Sigmoid colon (tissue), 7 donors: ENCODE results near the gene DPYSL3. TPM values are rescaled to one million over a fixed set of nuclear protein-coding genes. Genes with fewer than 3 reads are reported as not detected.
A peak's percentile ranks its signal among the peaks of the same experiment; 100 is the strongest.

Experiments
- DNase-seq: peaks from one replicate; pipeline ENCODE4 v3.0.0-alpha.2; 2019
- H3K27ac ChIP-seq, 4 donors: fragments of 200-600 bp; sonication (generic); one replicate each; pipeline ENCODE4 v1.5.1; 2016 to 2019; ENCODE audit warnings: mild to moderate bottlenecking in 1 of 4
- H3K27me3 ChIP-seq, 3 donors: fragments of 200-600 bp; sonication (generic); one replicate each; pipeline ENCODE4 v1.5.1; 2019; ENCODE audit warnings: mild to moderate bottlenecking in 1 of 3
- H3K36me3 ChIP-seq, 4 donors: fragments of 200-600 bp; sonication (generic); one replicate each; pipeline ENCODE4 v1.5.1; 2016 to 2019
- H3K4me1 ChIP-seq, 4 donors: fragments of 200-600 bp; sonication (generic); one replicate each; pipeline ENCODE4 v1.5.1; 2017 to 2019
- H3K4me3 ChIP-seq, 4 donors: fragments of 200-600 bp; sonication (generic); one replicate each; pipeline ENCODE4 v1.5.1; 2017 to 2019; ENCODE audit warnings: mild to moderate bottlenecking in 2 of 4, moderate library complexity in 1 of 4
- H3K9me3 ChIP-seq, 4 donors: fragments of 200-600 bp in 3 of 4; sonication (generic) in 3 of 4; one replicate each; pipeline versions ENCODE4 v1.5.1 to v1.6.1; 2013 to 2019
- EP300 ChIP-seq, 4 donors: sonication (generic); formaldehyde crosslinking; IDR thresholded peaks; one replicate each; pipeline ENCODE4 v1.6.1; 2017; ENCODE audit warnings: antibody characterized with exemption in 4 of 4
- POLR2A ChIP-seq, 2 donors: fragments of 450-650 bp; IDR thresholded peaks; one replicate each; pipeline ENCODE4 v1.6.1; 2016; ENCODE audit warnings: antibody characterized with exemption in 2 of 2, mild to moderate bottlenecking in 2 of 2, moderate library complexity in 2 of 2
- POLR2AphosphoS5 ChIP-seq, 4 donors: sonication (generic); formaldehyde crosslinking; IDR thresholded peaks; one replicate each; pipeline ENCODE4 v1.6.1; 2017; ENCODE audit warnings: antibody characterized with exemption in 4 of 4
- WGBS, 2 donors: extraction: QIAGEN DNeasy Blood & Tissue Kit; methylation state at CpG; one replicate each; pipeline ENCODE4 v1.1.7; 2013; 5-methylcytosine and 5-hydroxymethylcytosine counted together
- intact Hi-C: fragments of 100-400 bp; cut with DNase I; formaldehyde crosslinking; loops from one replicate; pipeline ENCODE4 v1.15.1; 2023
- polyA plus RNA-seq, 3 donors: library from polyadenylated mRNA; stranded (reverse); fragments of 200-250 nt; gene quantifications; one replicate each; pipeline ENCODE4 v1.2.3, GENCODE V29; 2013
- total RNA-seq, 4 donors: library from RNA; depleted of rRNA; stranded (reverse); fragments of >200 nt; gene quantifications; one replicate each; pipeline ENCODE4 v1.1.0, GENCODE V29; 2016
- TF ChIP-seq, protein P1 (sequence below), 4 experiments: fragments of 450-650 bp in 3 of 4; fragments of 200-600 bp in 1 of 4; IDR thresholded peaks; one replicate each; pipeline ENCODE4 v1.5.1; 2016 to 2019; ENCODE audit warnings: antibody characterized with exemption in 4 of 4, mild to moderate bottlenecking in 3 of 4, moderate library complexity in 2 of 4
- donor health status: healthy with polysubstance abuse.
- donor health status: Bipolar disorder and iron deficiency.
- donor health status: healthy.

DPYSL3 gene
- total and polyA plus RNA-seq, 7 donors = 4.2 to 343 (median 149) TPM

DNA sequence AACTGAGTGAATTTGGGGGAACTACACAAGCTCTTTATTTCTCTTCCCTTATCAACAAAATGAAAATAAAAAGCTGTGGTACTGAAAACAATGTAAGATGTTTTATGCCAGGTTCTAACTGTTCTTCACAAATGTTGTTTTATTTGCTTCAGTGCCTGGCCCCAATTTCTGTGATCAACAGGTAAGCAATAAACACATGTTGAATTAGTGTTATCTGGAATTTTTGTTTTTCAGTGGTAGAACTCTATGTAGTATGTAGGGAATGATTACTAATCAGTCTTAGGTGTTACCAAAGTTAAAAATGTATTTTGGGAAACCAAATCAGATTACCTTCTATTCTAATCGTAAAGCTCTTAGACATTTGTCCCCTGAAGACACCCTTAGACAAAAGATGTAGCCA lies 7.5 kb upstream of the DPYSL3 start:
- 92 to 94% methylated on average over 1 of the region's 1 CpG for WGBS, 2 donors
- Histone ChIP-seq H3K36me3 (no peaks in the 10 kb centered on the region), H3K4me3 (no peak overlapping the region), H3K9me3 (no peaks in the 10 kb centered on the region), H3K27ac (no peak overlapping the region), H3K27me3 (no peaks in the 10 kb centered on the region), H3K4me1 (peaks cover 0 to 11% (median 2%) of the 10 kb centered on the region in 4 donors)
- intact Hi-C loops = no loop called here
- TF ChIP-seq POLR2AphosphoS5 (IDR thresholded peaks at IDR 0.05) (no peak), EP300 (IDR thresholded peaks at IDR 0.05) (no peak), POLR2A (IDR thresholded peaks at IDR 0.05) (no peak)
- TF ChIP-seq, protein P1, sequence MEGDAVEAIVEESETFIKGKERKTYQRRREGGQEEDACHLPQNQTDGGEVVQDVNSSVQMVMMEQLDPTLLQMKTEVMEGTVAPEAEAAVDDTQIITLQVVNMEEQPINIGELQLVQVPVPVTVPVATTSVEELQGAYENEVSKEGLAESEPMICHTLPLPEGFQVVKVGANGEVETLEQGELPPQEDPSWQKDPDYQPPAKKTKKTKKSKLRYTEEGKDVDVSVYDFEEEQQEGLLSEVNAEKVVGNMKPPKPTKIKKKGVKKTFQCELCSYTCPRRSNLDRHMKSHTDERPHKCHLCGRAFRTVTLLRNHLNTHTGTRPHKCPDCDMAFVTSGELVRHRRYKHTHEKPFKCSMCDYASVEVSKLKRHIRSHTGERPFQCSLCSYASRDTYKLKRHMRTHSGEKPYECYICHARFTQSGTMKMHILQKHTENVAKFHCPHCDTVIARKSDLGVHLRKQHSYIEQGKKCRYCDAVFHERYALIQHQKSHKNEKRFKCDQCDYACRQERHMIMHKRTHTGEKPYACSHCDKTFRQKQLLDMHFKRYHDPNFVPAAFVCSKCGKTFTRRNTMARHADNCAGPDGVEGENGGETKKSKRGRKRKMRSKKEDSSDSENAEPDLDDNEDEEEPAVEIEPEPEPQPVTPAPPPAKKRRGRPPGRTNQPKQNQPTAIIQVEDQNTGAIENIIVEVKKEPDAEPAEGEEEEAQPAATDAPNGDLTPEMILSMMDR (IDR thresholded peaks at IDR 0.05) = no peak
- DNase-seq = no peak

DNA sequence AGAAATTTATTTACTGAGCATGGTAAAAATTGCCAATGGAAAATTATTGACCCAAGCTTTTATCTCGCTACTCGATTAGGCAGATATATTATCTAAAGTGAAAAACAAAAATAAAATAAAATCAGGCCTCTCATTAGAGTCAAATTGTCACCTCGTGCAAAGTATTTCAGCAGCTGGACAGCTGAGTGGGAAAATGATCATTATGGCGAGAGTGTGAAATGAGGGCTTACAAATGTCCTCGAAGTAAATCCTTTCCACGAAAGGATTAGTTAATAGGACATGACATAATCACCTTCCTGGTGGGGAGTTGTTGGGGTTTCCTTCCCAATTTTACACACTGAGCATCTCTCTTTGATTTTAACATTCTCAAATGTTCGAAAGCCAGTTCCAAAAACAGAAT lies 5.4 kb upstream of the DPYSL3 start:
- 73 to 80% methylated on average over 7 of the region's 7 CpGs for WGBS, 2 donors
- Histone ChIP-seq H3K36me3 (no peaks in the 10 kb centered on the region), H3K27ac (no peak overlapping the region), H3K4me1 (peaks cover 0 to 20% (median 8%) of the 10 kb centered on the region in 4 donors), H3K4me3 (no peak overlapping the region), H3K9me3 (no peaks in the 10 kb centered on the region), H3K27me3 (no peaks in the 10 kb centered on the region)
- TF ChIP-seq POLR2AphosphoS5 (IDR thresholded peaks at IDR 0.05) = no peak
- TF ChIP-seq EP300 (IDR thresholded peaks at IDR 0.05) = no peak
- TF ChIP-seq, protein P1 (IDR thresholded peaks at IDR 0.05) = no peak
- TF ChIP-seq POLR2A (IDR thresholded peaks at IDR 0.05) = no peak
- intact Hi-C loops = no loop called here
- DNase-seq = no peak

- peaks cover 0 to 24% (median 10%) of the 10 kb centered on the region in 4 donors for H3K4me1 ChIP-seq
- H3K27me3 ChIP-seq = no peaks in the 10 kb centered on the region
- WGBS, 2 donors = 14 to 56% methylated on average over 3 of the region's 3 CpGs
- peak overlapping the region in 2 of 4 donors; percentile 50 to 57 for H3K27ac ChIP-seq
- intact Hi-C loops = loop anchor here (2.0 kb wide), 1 partner anchor 18 kb away; no protein-coding TSS in a partner anchor
- no peak overlapping the region for H3K4me3 ChIP-seq
- DNase-seq = no peak
- peak in 1 of 4 donors; percentile 71 for TF ChIP-seq EP300 (IDR thresholded peaks at IDR 0.05)
- TF ChIP-seq POLR2AphosphoS5 (IDR thresholded peaks at IDR 0.05) = peak in 1 of 4 donors; percentile 26
- TF ChIP-seq POLR2A (IDR thresholded peaks at IDR 0.05) = no peak
- TF ChIP-seq, protein P1 (IDR thresholded peaks at IDR 0.05) = no peak
- H3K36me3 ChIP-seq = no peaks in the 10 kb centered on the region
- no peaks in the 10 kb centered on the region for H3K9me3 ChIP-seq
Observed at GRCh38 chr5:147512659-147513379, 3.0 kb upstream of the DPYSL3 start.

DNA sequence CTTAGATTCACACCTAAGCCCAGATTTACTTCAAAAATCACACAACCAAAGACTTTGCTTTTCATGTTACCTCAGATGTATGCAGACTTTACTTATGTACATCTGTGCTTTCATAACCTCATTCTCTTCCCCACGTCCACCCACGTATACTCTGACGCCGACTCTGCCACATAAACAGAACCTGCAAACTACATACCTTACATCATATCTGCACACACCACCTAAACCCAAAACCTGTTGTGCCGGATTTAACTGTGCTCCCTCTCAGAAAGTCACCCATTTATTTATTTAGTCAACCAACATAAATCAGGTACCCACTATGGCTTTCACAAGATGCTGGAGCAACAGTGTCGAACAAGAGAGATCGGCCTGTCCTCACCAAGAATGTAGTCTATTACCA lies 1.0 kb upstream of the DPYSL3 start:
- intact Hi-C loops = loop anchor here (1.0 to 2.0 kb wide), 2 partner anchors 48 to 57 kb away; no protein-coding TSS in a partner anchor
- H3K4me1 ChIP-seq = peaks cover 0 to 38% (median 18%) of the 10 kb centered on the region in 4 donors
- H3K27me3 ChIP-seq = no peaks in the 10 kb centered on the region
- 74 to 82% methylated on average over 7 of the region's 7 CpGs for WGBS, 2 donors
- H3K36me3 ChIP-seq = no peaks in the 10 kb centered on the region
- H3K4me3 ChIP-seq = no peak overlapping the region
- TF ChIP-seq POLR2AphosphoS5 (IDR thresholded peaks at IDR 0.05) = no peak
- TF ChIP-seq, protein P1 (IDR thresholded peaks at IDR 0.05) = no peak
- no peak for TF ChIP-seq POLR2A (IDR thresholded peaks at IDR 0.05)
- TF ChIP-seq EP300 (IDR thresholded peaks at IDR 0.05) = no peak
- H3K27ac ChIP-seq = peak overlapping the region in 3 of 4 donors; percentile 90 to 94 (median 94)
- no peak for DNase-seq
- H3K9me3 ChIP-seq = no peaks in the 10 kb centered on the region
